G401 (cell line): Measurements from ENCODE around the gene IFNA17. TPM values are rescaled to one million over a fixed set of nuclear protein-coding genes. Genes with fewer than 3 reads are reported as not detected.
"Not testable (repeated sequence)": the region's sequence is repeated elsewhere in the genome, so short reads cannot be mapped to it uniquely, and the experiment has no call there.

Experiments used
- DNase-seq: peaks from one replicate; pipeline ENCODE4 v3.0.0-alpha.2; 2015; ENCODE audit warnings: low spot score
- in situ Hi-C: cut with HindIII; loops from 2 replicates; pipeline ENCODE4 v1.10.0; 2016; ENCODE audit warnings: low sequenced_read_pairs, mixed read lengths
- total RNA-seq: library from RNA; depleted of rRNA; stranded (reverse); fragments of >200 nt; shearing (Covaris generic); gene quantifications from 2 replicates; pipeline ENCODE4 v1.2.3, GENCODE V29; 2014; rRNA removed

Gene IFNA17
- not detected in 2 replicates for total RNA-seq

GRCh38 chr9:21228122-21228521, at the start of gene IFNA17:
Gene IFNA17 (minus strand): TSS chr9:21228222. CDS start chr9:21228173, 49 bp downstream.
- in situ Hi-C loops = no loop called here
- no peak for DNase-seq

GRCh38 chr9:21268347-21268657, 40.3 kb upstream of the IFNA17 start:
- DNase-seq = peak; percentile 13
- in situ Hi-C loops = no loop called here

- in situ Hi-C loops = no loop called here
Observed at GRCh38 chr9:21267485-21268346, 39.7 kb upstream of the IFNA17 start.

GRCh38 chr9:21266733-21267484, 38.9 kb upstream of the IFNA17 start:
- peak; percentile 71 for DNase-seq
- in situ Hi-C loops = no loop called here

More at GRCh38 chr9:21267485-21268346, 39.7 kb upstream of the IFNA17 start:
- DNase-seq = no peak

GRCh38 chr9:21265421-21266189, 37.6 kb upstream of the IFNA17 start:
- in situ Hi-C loops = no loop called here
- no peak for DNase-seq

- in situ Hi-C loops = no loop called here
- DNase-seq = no peak
Observed at GRCh38 chr9:21255538-21256212, 27.7 kb upstream of the IFNA17 start.

GRCh38 chr9:21252721-21253547, 24.9 kb upstream of the IFNA17 start:
- DNase-seq = peak; percentile 49
- in situ Hi-C loops = no loop called here

GRCh38 chr9:21251638-21252037, 23.6 kb upstream of the IFNA17 start:
- in situ Hi-C loops = no loop called here
- DNase-seq = no peak

- in situ Hi-C loops = no loop called here
- DNase-seq = no peak
Observed at GRCh38 chr9:21251190-21251589, 23.2 kb upstream of the IFNA17 start.

GRCh38 chr9:21244836-21245235, 16.8 kb upstream of the IFNA17 start:
- DNase-seq = no peak
- in situ Hi-C loops = no loop called here

- no peak for DNase-seq
- in situ Hi-C loops = no loop called here
Observed at GRCh38 chr9:21239911-21240310, 11.9 kb upstream of the IFNA17 start, which contains the start of gene IFNA14. Gene IFNA14 (minus strand): TSS chr9:21240005. CDS start chr9:21239935, 70 bp downstream.

GRCh38 chr9:21236360-21236714, 8.3 kb upstream of the IFNA17 start:
- in situ Hi-C loops, DNase-seq: not testable (repeated sequence)

- in situ Hi-C loops = not testable (repeated sequence)
- peak; percentile 48 for DNase-seq
Observed at GRCh38 chr9:21235468-21236359, 7.7 kb upstream of the IFNA17 start.

GRCh38 chr9:21234153-21234687, 6.2 kb upstream of the IFNA17 start:
- in situ Hi-C loops = no loop called here

GRCh38 chr9:21233258-21233657, 5.2 kb upstream of the IFNA17 start:
- DNase-seq = no peak
- in situ Hi-C loops = no loop called here

More at GRCh38 chr9:21234153-21234687, 6.2 kb upstream of the IFNA17 start:
- DNase-seq = no peak

GRCh38 chr9:21217211-21217610, 10.8 kb downstream of the IFNA17 start, which contains the start of gene IFNA16:
Gene IFNA16 (minus strand): TSS chr9:21217311. CDS start chr9:21217305, 6 bp downstream.
- in situ Hi-C loops, DNase-seq: not testable (repeated sequence)
